ENCODE results near the gene LTB. TPM values are rescaled to one million over a fixed set of nuclear protein-coding genes. Genes with fewer than 3 reads are reported as not detected.
A peak's percentile ranks its signal among the peaks of the same experiment; 100 is the strongest.

The LTB gene
- total RNA-seq, 4 donors from 2014 or later = not detected

DNA sequence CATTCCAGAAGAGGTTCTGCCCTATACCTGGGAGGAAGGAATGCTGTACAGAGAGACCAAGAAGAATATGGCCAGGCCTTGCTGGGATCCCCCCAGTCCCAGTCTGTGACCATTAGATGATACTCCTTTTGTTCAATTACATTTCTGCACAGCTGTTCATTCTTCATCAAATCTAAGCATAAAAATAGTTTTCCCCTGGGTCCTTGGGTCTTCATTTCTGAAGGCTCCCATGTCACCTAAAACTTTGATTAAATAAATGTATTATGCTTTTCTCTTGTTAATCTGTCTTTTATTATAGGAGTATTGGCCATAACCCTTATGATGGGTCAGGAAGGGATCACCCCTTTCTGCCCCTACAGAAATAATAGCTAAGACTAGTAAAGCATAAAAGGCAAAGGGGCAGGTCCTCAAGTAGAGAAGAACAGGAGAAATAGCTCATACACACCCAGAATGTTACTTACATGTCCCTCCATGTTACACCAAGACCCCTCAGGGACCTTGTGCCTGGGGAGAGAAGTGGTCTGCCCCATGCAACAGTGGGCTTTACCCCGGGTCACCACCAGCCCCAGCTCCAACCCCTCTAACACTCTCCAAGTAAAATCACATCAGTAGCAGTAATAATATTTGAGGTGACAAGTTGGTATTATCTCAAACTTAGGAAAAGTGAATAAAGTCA lies 12.2 kb downstream of the LTB start:
- 76% methylated on average over 1 of the region's 1 CpG for WGBS
- Histone ChIP-seq H3K9me3 (no peaks in the 10 kb centered on the region), H3K27ac (no peak overlapping the region), H3K4me1 (peaks cover 4% of the 10 kb centered on the region), H3K4me3 (no peak overlapping the region), H3K36me3 (no peaks in the 10 kb centered on the region), H3K27me3 (peaks cover 3% of the 10 kb centered on the region)
- TF ChIP-seq EP300 (IDR thresholded peaks at IDR 0.05) (no peak), POLR2A (IDR thresholded peaks at IDR 0.05) (no peak), POLR2AphosphoS5 (IDR thresholded peaks at IDR 0.05) (no peak)
- TF ChIP-seq, protein P1, sequence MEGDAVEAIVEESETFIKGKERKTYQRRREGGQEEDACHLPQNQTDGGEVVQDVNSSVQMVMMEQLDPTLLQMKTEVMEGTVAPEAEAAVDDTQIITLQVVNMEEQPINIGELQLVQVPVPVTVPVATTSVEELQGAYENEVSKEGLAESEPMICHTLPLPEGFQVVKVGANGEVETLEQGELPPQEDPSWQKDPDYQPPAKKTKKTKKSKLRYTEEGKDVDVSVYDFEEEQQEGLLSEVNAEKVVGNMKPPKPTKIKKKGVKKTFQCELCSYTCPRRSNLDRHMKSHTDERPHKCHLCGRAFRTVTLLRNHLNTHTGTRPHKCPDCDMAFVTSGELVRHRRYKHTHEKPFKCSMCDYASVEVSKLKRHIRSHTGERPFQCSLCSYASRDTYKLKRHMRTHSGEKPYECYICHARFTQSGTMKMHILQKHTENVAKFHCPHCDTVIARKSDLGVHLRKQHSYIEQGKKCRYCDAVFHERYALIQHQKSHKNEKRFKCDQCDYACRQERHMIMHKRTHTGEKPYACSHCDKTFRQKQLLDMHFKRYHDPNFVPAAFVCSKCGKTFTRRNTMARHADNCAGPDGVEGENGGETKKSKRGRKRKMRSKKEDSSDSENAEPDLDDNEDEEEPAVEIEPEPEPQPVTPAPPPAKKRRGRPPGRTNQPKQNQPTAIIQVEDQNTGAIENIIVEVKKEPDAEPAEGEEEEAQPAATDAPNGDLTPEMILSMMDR (IDR thresholded peaks at IDR 0.05) = no peak
- no peak for DNase-seq (ENCODE audit: low spot score in 2 of 2)

GRCh38 chr6:31568537-31568961 lies 13.7 kb downstream of the LTB start:
- Histone ChIP-seq H3K27ac (no peak overlapping the region), H3K4me1 (peaks cover 4% of the 10 kb centered on the region), H3K9me3 (no peaks in the 10 kb centered on the region), H3K4me3 (no peak overlapping the region), H3K27me3 (peaks cover 3% of the 10 kb centered on the region), H3K36me3 (no peaks in the 10 kb centered on the region)
- TF ChIP-seq, protein P1 (IDR thresholded peaks at IDR 0.05) = no peak
- no peak for DNase-seq (ENCODE audit: low spot score in 2 of 2)
- 71% methylated on average over 3 of the region's 3 CpGs for WGBS

DNA sequence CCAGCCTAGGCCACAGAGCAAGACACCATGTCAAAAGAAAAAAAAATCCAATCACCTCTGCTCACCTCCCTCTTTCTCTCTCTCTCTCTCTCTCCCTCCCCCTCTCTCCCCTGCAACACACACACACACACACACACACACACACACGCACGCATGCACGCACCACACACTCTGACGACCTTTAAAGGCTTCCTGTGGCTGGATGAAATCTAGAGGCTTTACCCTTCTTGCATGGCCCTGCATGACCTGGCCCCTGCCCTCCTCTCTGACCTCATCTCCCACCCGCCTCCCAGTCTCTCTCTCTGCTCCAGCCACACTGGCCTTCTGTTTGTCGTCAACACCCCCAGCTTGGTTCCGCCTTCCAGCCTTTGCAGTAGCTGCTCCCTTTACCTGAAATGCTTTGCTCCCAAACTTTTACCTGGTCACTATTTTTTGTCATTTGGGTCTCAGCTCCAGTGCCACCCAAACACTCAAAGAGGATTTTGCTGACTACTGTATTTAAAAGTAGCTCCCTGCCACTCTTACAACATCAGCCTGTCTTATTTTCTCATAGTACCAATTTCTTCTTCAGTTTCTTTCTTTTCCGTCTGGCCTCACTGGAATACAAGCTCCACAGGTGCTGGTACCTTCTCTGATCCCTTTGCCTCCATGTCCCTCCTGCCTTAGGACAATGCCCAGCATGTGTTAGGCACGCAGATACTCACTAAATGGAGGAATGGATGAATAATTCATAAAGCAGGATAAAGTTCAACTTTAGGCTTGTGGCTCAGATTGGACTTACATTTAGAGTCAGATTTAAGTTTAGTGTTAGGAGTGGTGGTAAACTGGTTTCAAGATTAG lies 14.5 kb downstream of the LTB start:
- Histone ChIP-seq H3K36me3 (no peaks in the 10 kb centered on the region), H3K27me3 (peaks cover 3% of the 10 kb centered on the region), H3K4me1 (peaks cover 7% of the 10 kb centered on the region), H3K27ac (no peak overlapping the region), H3K9me3 (no peaks in the 10 kb centered on the region), H3K4me3 (no peak overlapping the region)
- WGBS = 54% methylated on average over 9 of the region's 9 CpGs
- TF ChIP-seq, protein P1 (IDR thresholded peaks at IDR 0.05) = no peak
- TF ChIP-seq POLR2A (IDR thresholded peaks at IDR 0.05) (no peak), EP300 (IDR thresholded peaks at IDR 0.05) (no peak), POLR2AphosphoS5 (IDR thresholded peaks at IDR 0.05) (no peak)
- DNase-seq (ENCODE audit: low spot score in 2 of 2) = no peak

- peak overlapping the region; percentile 13 for H3K27ac ChIP-seq
- no peaks in the 10 kb centered on the region for H3K27me3 ChIP-seq
- no peak overlapping the region for H3K4me3 ChIP-seq
- TF ChIP-seq, protein P1 (IDR thresholded peaks at IDR 0.05) = no peak
- TF ChIP-seq POLR2AphosphoS5 (IDR thresholded peaks at IDR 0.05) (no peak), POLR2A (IDR thresholded peaks at IDR 0.05) (no peak), EP300 (IDR thresholded peaks at IDR 0.05) (no peak)
- no peaks in the 10 kb centered on the region for H3K9me3 ChIP-seq
- H3K4me1 ChIP-seq = peaks cover 29% of the 10 kb centered on the region
- peaks cover 41% of the 10 kb centered on the region for H3K36me3 ChIP-seq
- no peak for DNase-seq (ENCODE audit: low spot score in 2 of 2)
These were observed 21.5 kb downstream of the LTB start for GRCh38 chr6:31560697-31561058.

GRCh38 chr6:31559958-31560696 lies 22.1 kb downstream of the LTB start:
- Histone ChIP-seq H3K27ac (peak overlapping the region; percentile 13), H3K4me3 (no peak overlapping the region)
- DNase-seq (ENCODE audit: low spot score in 2 of 2) = no peak

More at GRCh38 chr6:31559958-31560696, 22.1 kb downstream of the LTB start:
- Histone ChIP-seq H3K27me3 (no peaks in the 10 kb centered on the region), H3K9me3 (no peaks in the 10 kb centered on the region), H3K36me3 (peaks cover 41% of the 10 kb centered on the region), H3K4me1 (peaks cover 29% of the 10 kb centered on the region)
- TF ChIP-seq, protein P1 (IDR thresholded peaks at IDR 0.05) = no peak
- no peak for TF ChIP-seq POLR2AphosphoS5 (IDR thresholded peaks at IDR 0.05)
- TF ChIP-seq POLR2A (IDR thresholded peaks at IDR 0.05) = no peak
- no peak for TF ChIP-seq EP300 (IDR thresholded peaks at IDR 0.05)
- WGBS = 54% methylated on average over 7 of the region's 7 CpGs
